Activated CD8-positive, alpha-beta memory T cell treated with anti-CD3 and anti-CD28 coated beads, Interleukin-2, amount 10 ng/mL, durations not matched to agents 7 days and 5 days (primary cell): ENCODE results near the gene EPDR1. TPM values are rescaled to one million over a fixed set of nuclear protein-coding genes. Genes with fewer than 3 reads are reported as not detected.

Experiments
- ATAC-seq: fragments of 150-1000 bp; cut with Tn5 transposase; one replicate; pipeline ENCODE4 v1.10.0; 2021; ENCODE audit warnings: moderate library complexity
- CTCF ChIA-PET: fragments of 350-600 bp; sonication (Branson Sonifier 250); formaldehyde crosslinking; loops from one replicate; lab custom pipeline; 2021; ENCODE audit warnings: antibody characterized with exemption; lab: Charles Lee
- DNase-seq: peaks from one replicate; pipeline ENCODE4 v3.0.0-alpha.2; 2020
- H3K27ac Mint-ChIP-seq: one replicate; pipeline ENCODE4 v1.8.0; 2021; ENCODE audit warnings: mild to moderate bottlenecking, mixed read lengths
- H3K27me3 Mint-ChIP-seq: one replicate; pipeline ENCODE4 v1.8.0; 2021; ENCODE audit warnings: mixed read lengths
- H3K36me3 Mint-ChIP-seq: one replicate; pipeline ENCODE4 v1.8.0; 2021; ENCODE audit warnings: mild to moderate bottlenecking, mixed read lengths
- H3K4me1 Mint-ChIP-seq: one replicate; pipeline ENCODE4 v1.8.0; 2021; ENCODE audit warnings: mixed read lengths
- H3K4me3 Mint-ChIP-seq: one replicate; pipeline ENCODE4 v1.8.0; 2021; ENCODE audit warnings: mild to moderate bottlenecking, moderate library complexity, mixed read lengths
- H3K9me3 Mint-ChIP-seq: one replicate; pipeline ENCODE4 v1.8.0; 2022; ENCODE audit warnings: low read depth, mixed read lengths
- total RNA-seq, 2 experiments: library from RNA; stranded (reverse); gene quantifications; one replicate each; pipeline ENCODE4 v1.2.3, GENCODE V29; 2021

The EPDR1 gene
- total RNA-seq, 2 experiments from 2014 or later, result 0.93 to 1.1 TPM

DNA sequence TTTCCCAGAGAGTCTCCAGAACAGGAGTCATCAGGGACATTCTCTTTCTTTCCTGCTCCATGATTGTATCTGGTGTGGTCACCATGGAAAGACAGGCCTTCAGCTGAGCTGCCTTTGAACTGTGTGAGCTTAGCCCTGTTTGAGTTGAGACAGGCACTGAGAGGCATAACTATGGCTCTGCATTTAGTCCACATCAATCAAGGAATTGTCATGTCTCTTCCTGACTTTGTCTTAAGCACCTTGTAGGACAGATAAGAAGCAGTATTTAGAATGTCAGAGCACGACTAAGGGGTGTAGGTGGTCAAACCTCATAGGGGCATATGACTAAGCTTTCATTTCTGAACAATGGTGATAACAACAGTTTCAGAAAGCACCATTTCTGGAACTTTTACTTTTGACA, 53.5 kb downstream of the EPDR1 start:
- Mint-ChIP-seq H3K27ac (no peak overlapping the region), H3K9me3 (no peaks in the 10 kb centered on the region), H3K4me1 (peaks cover 2% of the 10 kb centered on the region), H3K27me3 (peaks cover 13% of the 10 kb centered on the region), H3K36me3 (no peaks in the 10 kb centered on the region), H3K4me3 (no peak overlapping the region)
- DNase-seq (no peak), ATAC-seq (no peak)
- CTCF ChIA-PET, result no interaction called here

DNA sequence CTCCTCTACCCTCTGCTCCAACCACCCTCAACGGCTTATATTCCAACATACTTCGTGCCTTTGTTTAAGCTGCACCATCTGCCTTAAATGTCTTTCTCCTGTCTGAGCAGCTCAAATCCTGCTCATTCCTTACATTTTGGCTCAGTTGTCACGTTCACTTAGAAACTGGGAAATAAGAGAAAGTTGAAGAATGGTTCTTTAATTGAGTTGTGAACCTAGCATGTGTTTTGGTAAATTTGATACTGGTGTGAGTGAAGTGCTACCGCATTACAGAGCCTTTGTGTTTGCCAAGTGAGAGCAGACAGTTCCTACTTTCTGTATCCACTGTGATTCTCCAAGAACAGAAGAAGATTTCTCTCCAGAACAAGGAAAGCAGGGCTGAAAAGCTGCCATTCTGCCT, 54.3 kb downstream of the EPDR1 start:
- Mint-ChIP-seq H3K9me3 (no peaks in the 10 kb centered on the region), H3K4me3 (no peak overlapping the region), H3K4me1 (peaks cover 2% of the 10 kb centered on the region), H3K27ac (no peak overlapping the region), H3K27me3 (peaks cover 13% of the 10 kb centered on the region), H3K36me3 (no peaks in the 10 kb centered on the region)
- DNase-seq (no peak), ATAC-seq (no peak)
- CTCF ChIA-PET, result no interaction called here

DNA sequence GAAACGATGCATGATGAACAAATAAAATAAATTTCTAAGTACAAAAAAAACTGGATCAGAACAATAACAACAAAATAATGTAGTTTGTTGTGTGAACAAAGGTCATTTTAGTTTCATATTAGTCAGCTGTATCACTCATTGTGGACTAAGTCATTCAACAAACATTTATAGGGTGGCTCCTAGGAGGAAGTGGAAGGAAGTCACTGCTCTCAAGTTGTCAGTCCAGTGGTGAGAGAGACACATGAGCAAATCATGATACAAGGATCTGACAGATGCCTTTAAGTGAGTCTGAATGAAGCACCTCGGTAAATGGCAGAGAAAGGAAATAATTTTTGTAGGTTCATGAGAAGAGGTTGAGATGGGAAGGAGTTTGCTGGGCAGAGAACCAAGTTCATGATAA, 56.8 kb downstream of the EPDR1 start:
- Mint-ChIP-seq H3K36me3 (no peaks in the 10 kb centered on the region), H3K4me3 (no peak overlapping the region), H3K4me1 (peaks cover 2% of the 10 kb centered on the region), H3K27ac (no peak overlapping the region), H3K9me3 (no peaks in the 10 kb centered on the region), H3K27me3 (peaks cover 7% of the 10 kb centered on the region)
- ATAC-seq (no peak), DNase-seq (no peak)
- CTCF ChIA-PET, result no interaction called here

DNA sequence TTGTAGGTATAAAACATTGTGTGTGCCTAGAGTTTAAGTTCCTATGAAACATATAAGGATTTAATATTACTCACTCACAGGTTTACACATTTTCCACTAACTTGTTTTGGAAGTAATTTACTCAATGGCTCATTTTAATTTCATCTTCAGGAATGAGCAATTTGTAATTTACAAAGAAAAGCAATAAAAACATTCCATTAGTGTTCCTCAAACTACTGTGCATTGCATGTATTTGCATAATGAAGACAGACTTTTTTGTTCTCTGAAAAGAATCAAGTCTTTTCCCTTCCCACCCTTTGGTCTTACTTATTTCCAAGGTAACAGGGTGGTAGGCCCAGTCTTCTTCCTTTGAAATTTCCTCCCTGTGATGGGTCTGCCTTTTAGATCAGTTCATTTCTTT, 61.2 kb downstream of the EPDR1 start:
- no peak overlapping the region for H3K27ac Mint-ChIP-seq
- no peak for ATAC-seq
- no peaks in the 10 kb centered on the region for H3K27me3 Mint-ChIP-seq
- no peaks in the 10 kb centered on the region for H3K9me3 Mint-ChIP-seq
- H3K4me1 Mint-ChIP-seq, result no peaks in the 10 kb centered on the region
- no peak for DNase-seq
- H3K36me3 Mint-ChIP-seq, result no peaks in the 10 kb centered on the region
- CTCF ChIA-PET, result no interaction called here
- no peak overlapping the region for H3K4me3 Mint-ChIP-seq

DNA sequence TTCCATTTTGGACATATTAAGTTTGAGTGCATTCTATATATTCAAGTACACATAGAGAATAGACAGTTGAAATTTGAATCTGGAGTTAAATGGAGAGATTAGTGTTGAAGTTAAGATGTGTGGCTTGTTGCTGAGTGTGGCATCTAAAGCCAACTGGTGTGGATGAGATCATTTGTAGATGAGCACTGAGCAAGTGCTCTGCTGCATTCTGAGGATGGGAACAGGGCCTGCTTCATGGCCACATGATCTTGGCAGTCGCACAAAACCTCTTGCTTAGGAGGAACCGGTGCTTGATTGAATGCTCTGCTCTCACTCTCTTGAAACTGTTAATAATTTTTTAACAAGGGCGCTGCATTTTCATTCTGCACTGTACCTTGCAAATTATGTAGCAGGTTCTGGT, 62.0 kb downstream of the EPDR1 start:
- Mint-ChIP-seq H3K36me3 (no peaks in the 10 kb centered on the region), H3K27me3 (peaks cover 6% of the 10 kb centered on the region), H3K9me3 (no peaks in the 10 kb centered on the region), H3K4me1 (no peaks in the 10 kb centered on the region), H3K27ac (no peak overlapping the region), H3K4me3 (no peak overlapping the region)
- CTCF ChIA-PET, result no interaction called here
- no peak for DNase-seq
- no peak for ATAC-seq

DNA sequence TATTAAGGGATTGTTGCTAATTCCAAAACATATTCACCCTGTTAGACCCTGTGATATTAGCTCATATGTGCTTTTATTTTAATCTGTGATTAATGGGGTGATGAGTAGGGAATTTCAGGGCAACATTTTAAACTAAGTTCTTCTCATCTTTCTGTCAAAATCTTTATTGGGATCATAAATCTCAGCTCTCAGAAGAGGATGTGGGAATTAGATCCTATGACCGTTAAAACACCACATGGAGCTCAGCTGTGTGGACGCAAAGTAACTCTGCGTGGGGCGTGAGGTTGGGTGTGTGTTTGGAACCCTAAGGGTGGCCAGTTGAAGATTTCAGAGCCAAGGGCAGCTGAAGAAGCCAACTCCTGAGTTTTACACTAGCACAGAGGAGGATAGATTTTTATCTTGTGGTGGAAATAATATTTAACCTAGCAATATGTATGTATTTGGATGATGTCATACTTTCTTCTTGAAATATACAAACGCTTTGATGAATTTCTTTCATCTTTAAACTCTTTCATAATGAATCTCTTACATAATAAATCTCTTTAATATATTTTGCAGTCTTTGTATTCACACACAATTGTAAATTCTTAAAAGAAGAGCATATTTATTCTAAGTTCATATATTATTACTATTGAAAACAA, 64.4 kb downstream of the EPDR1 start:
- ATAC-seq (no peak), DNase-seq (no peak)
- peaks cover 10% of the 10 kb centered on the region for H3K27me3 Mint-ChIP-seq
- CTCF ChIA-PET, result no interaction called here
- no peak overlapping the region for H3K4me3 Mint-ChIP-seq
- no peaks in the 10 kb centered on the region for H3K4me1 Mint-ChIP-seq
- H3K36me3 Mint-ChIP-seq, result no peaks in the 10 kb centered on the region
- no peak overlapping the region for H3K27ac Mint-ChIP-seq
- no peaks in the 10 kb centered on the region for H3K9me3 Mint-ChIP-seq

DNA sequence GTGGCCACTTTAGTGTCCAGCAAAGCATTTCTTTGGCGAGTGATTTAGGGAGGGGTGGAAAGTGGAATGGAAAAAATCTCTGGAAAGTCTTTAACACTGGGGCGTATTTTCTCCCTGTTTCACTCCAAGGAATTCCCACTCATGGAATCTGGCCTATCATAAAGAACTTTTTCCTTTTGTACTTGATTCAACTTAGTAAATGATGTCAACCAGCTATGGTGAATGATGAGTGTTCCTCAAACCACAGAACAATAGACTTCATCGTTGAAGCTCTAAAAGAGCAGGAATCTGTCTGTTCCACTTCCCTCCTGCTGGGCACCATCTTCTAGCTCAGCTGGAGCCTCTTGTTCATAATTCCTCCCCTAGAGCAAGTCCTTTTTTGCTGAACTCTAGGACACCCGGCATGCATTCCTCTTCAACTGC, 66.5 kb downstream of the EPDR1 start:
- no peak for ATAC-seq
- Mint-ChIP-seq H3K4me1 (no peaks in the 10 kb centered on the region), H3K27me3 (peaks cover 10% of the 10 kb centered on the region), H3K4me3 (no peak overlapping the region), H3K27ac (no peak overlapping the region), H3K9me3 (no peaks in the 10 kb centered on the region), H3K36me3 (no peaks in the 10 kb centered on the region)
- CTCF ChIA-PET, result no interaction called here
- DNase-seq, result no peak

DNA sequence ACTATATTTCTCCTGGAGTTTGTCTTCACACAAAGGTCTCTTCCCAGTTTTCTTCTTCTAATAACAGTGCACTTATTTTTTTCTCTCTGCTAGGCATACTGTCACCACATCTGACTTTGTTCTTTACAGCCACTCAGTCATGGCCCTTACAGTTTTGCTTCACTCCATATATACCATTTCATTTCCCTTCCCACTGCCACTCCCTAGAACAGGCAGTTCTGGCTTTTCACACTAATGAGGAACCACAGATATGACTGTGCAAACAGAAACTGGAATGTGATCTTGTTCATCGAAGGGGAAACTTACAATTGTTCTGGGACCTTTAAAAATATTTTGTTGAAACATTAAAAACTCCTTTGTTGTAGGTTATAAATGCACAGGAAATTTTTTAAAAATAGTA, 67.3 kb downstream of the EPDR1 start:
- H3K36me3 Mint-ChIP-seq, result no peaks in the 10 kb centered on the region
- no peak overlapping the region for H3K4me3 Mint-ChIP-seq
- no peaks in the 10 kb centered on the region for H3K9me3 Mint-ChIP-seq
- DNase-seq (no peak), ATAC-seq (no peak)
- H3K4me1 Mint-ChIP-seq, result no peaks in the 10 kb centered on the region
- no peak overlapping the region for H3K27ac Mint-ChIP-seq
- CTCF ChIA-PET, result no interaction called here
- peaks cover 12% of the 10 kb centered on the region for H3K27me3 Mint-ChIP-seq

DNA sequence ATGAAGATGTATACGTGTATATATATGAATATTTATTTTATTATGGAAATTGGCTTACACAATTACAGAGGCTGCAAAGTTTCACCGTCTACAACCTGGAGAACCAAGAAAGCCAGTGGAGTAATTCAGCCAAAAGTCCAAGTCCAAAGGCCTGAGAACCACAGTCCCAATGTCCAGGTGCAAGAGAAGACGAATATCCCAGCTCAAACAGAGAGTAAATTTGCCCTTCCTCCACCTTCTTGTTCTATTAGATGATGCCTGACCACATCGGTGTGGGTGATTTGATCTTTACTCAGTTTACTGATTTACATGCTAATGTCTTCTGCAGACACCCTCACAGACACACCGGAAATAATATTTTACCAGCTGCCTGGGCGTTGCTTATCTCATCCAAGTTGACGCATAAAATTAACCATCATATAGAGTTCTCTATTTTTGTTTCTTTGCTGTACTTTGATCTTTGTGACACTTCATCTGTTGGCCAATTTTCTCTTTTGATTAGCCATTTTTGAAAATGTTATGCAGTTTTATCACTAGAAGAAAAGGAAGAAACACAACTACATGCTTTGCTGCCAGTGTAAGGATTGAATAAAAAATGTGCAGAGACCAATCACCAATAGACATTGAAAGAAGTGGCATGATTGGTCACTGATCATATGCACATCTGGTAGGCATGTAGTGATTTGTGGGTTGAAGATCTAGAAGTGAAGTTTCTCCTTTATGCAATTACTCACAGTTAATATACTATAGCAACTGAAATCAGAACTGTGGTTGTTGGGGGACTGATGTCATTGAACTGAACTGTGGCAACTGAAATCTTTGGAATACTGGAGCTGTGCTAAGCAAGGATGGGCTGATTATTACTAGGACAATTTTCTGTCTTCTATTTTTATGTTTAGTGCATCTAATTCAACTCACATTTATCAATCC, 68.5 kb downstream of the EPDR1 start:
- CTCF ChIA-PET, result no interaction called here
- no peak for ATAC-seq
- no peaks in the 10 kb centered on the region for H3K4me1 Mint-ChIP-seq

DNA sequence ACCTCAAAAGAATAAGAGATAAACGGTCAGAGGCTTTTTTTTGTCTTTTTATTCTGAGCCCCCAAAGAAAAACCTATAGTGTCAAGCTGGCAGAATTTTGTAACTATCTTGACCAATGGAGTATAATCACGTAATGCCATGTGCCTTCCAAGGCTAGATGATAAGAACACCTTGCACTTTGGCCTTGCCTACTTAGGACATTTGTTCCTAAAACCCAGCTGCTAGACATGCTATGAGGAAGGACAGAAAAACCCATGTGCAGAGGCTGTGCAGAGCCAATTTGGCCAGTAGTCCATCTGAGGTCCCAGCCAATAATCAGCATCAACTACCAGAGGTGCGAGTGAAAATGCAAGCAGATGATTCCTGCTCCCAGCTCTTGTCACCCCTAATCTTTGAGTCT, 69.9 kb downstream of the EPDR1 start:
- Mint-ChIP-seq H3K4me1 (no peaks in the 10 kb centered on the region), H3K27ac (no peak overlapping the region), H3K4me3 (no peak overlapping the region), H3K36me3 (no peaks in the 10 kb centered on the region), H3K9me3 (no peaks in the 10 kb centered on the region), H3K27me3 (peaks cover 12% of the 10 kb centered on the region)
- CTCF ChIA-PET, result no interaction called here
- DNase-seq (no peak), ATAC-seq (no peak)

More for the DNA sequence above, 68.5 kb downstream of the EPDR1 start:
- H3K27me3 Mint-ChIP-seq, result peaks cover 12% of the 10 kb centered on the region
- H3K27ac Mint-ChIP-seq, result no peak overlapping the region
- no peak for DNase-seq
- H3K4me3 Mint-ChIP-seq, result no peak overlapping the region
- no peaks in the 10 kb centered on the region for H3K36me3 Mint-ChIP-seq
- H3K9me3 Mint-ChIP-seq, result no peaks in the 10 kb centered on the region

DNA sequence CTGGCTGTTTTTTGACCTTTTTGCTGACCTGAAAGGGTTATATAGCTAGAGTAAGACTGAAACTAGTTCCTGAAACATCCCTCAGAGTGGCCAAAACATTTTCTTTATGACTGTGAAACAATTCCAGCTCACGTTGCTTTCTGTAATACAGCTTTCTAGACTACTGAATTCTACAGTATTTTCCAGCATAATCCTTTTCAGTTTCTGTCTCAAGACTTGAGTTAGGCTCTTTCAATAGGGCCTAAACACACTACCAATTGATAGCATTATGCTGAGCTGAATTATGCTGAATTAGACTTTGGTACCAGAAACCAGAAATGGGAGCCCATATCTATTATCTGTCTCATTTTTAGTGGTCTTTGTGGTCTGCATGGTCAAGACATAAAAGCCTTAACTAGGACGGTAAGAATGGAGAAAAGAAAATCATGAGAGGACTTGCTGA, 72.6 kb downstream of the EPDR1 start:
- no peaks in the 10 kb centered on the region for H3K4me1 Mint-ChIP-seq
- H3K36me3 Mint-ChIP-seq, result no peaks in the 10 kb centered on the region
- ATAC-seq (no peak), DNase-seq (no peak)
- H3K27ac Mint-ChIP-seq, result no peak overlapping the region
- CTCF ChIA-PET, result no interaction called here
- H3K27me3 Mint-ChIP-seq, result peaks cover 2% of the 10 kb centered on the region
- H3K4me3 Mint-ChIP-seq, result no peak overlapping the region
- H3K9me3 Mint-ChIP-seq, result no peaks in the 10 kb centered on the region

DNA sequence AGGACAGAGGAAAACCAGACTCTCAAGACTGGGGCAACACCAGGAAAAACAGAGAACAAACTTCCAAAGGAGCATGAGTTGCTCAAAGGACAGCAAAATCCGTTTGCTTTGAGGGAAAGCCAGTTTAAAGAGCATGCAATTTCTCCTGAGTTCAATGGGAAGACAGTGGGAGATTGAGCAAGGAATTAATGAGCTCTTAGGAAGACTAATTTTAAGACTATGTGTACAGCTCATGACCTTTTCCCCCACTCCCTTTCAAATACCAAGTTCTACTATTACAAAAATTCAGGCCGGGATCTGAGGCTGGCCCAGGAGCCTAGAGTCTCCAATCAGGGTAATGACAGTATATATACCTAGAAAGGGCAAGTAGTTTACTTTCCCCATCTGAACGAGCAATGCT, 79.2 kb downstream of the EPDR1 start:
- ATAC-seq, result no peak
- Mint-ChIP-seq H3K4me3 (no peak overlapping the region), H3K27ac (no peak overlapping the region), H3K4me1 (no peaks in the 10 kb centered on the region), H3K36me3 (no peaks in the 10 kb centered on the region), H3K9me3 (no peaks in the 10 kb centered on the region), H3K27me3 (peaks cover 11% of the 10 kb centered on the region)
- no peak for DNase-seq
- CTCF ChIA-PET, result no interaction called here

DNA sequence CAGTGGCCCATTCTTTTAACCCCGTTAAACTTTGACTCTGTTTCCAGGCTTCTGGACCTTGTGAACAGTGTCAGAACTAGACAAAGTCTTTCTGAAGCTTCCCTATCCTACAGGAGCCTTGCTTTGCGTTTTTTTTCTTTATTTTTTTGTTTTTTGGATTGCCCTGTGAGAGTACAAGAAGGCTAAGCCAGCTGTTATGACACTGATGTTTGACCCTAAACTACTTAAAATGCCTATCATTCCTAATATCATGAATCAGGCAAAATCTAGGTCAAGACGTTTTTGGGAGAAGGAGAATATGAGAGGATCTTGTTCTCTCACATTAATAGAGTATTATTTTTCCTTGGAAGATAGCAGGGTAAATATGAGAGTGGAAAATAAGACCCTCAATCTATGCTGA, 79.8 kb downstream of the EPDR1 start:
- no peak for DNase-seq
- CTCF ChIA-PET, result no interaction called here
- Mint-ChIP-seq H3K4me3 (no peak overlapping the region), H3K4me1 (no peaks in the 10 kb centered on the region), H3K9me3 (no peaks in the 10 kb centered on the region), H3K27ac (no peak overlapping the region), H3K36me3 (no peaks in the 10 kb centered on the region), H3K27me3 (peaks cover 11% of the 10 kb centered on the region)
- ATAC-seq, result no peak
